Rectal smooth muscle tissue (tissue), 1 donor: ENCODE data around the gene BSN.

Source experiments
- H3K27ac ChIP-seq: one replicate; pipeline ENCODE4 v1.7.0; 2013; ENCODE audit warnings: low read depth, low read length, inconsistent platforms
- H3K27me3 ChIP-seq: one replicate; pipeline ENCODE4 v1.7.0; 2013; ENCODE audit warnings: low read length; ENCODE audit not compliant: control insufficient read depth, insufficient read depth
- H3K36me3 ChIP-seq: one replicate; pipeline ENCODE4 v1.7.0; 2013; ENCODE audit warnings: low read length; ENCODE audit not compliant: control insufficient read depth, insufficient read depth
- H3K4me1 ChIP-seq: one replicate; pipeline ENCODE4 v1.7.0; 2013; ENCODE audit warnings: low read length; ENCODE audit not compliant: control insufficient read depth, insufficient read depth
- H3K4me3 ChIP-seq: one replicate; pipeline ENCODE4 v1.7.0; 2013; ENCODE audit warnings: low read length
- H3K9ac ChIP-seq: one replicate; pipeline ENCODE4 v1.7.0; 2013; ENCODE audit warnings: low read length

BSN gene

DNA sequence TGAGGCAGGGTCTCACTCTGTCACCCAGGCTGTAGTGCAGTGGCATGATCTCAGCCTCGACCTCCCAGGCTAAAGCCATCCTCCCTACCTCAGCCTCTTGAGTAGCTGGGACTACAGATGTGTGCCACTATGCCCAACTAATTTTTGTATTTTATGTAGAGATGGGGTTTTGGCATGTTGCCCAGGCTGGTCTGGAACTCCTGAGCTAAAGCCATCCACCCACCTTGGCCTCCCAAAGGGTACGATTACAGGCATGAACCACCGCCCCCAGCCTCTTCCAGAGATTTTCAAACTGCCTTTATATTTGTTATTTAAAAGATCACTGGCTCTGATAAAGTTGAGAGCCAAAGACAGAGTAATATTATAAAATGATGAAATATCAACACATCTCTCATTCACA lies 37.3 kb downstream of the BSN start:
- no peaks in the 10 kb centered on the region for H3K36me3 ChIP-seq
- no peak overlapping the region for H3K9ac ChIP-seq

DNA sequence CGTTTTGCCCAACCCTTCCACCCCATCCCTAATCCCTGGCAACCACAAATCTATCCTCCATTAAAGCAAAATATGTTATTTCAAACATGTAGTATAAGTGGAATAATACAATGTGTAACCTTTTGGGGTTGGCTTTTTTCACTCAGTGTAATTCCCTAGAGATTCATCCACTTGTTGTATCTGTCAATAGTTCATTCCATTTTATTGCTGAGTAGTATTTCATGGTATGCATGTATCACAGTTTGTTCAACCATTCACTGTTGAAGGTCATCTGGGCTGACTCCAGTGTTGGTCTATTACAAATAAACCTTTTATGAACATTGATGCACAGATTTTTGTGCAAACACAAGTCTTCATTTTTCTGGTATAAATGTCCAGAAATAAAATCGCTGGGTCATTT lies 38.8 kb downstream of the BSN start:
- Histone ChIP-seq H3K4me3 (no peak overlapping the region), H3K36me3 (no peaks in the 10 kb centered on the region), H3K27ac (no peak overlapping the region), H3K4me1 (no peaks in the 10 kb centered on the region), H3K9ac (no peak overlapping the region), H3K27me3 (no peaks in the 10 kb centered on the region)

More for the DNA sequence above, 37.3 kb downstream of the BSN start:
- Histone ChIP-seq H3K27me3 (no peaks in the 10 kb centered on the region), H3K4me1 (no peaks in the 10 kb centered on the region), H3K4me3 (no peak overlapping the region), H3K27ac (no peak overlapping the region)

DNA sequence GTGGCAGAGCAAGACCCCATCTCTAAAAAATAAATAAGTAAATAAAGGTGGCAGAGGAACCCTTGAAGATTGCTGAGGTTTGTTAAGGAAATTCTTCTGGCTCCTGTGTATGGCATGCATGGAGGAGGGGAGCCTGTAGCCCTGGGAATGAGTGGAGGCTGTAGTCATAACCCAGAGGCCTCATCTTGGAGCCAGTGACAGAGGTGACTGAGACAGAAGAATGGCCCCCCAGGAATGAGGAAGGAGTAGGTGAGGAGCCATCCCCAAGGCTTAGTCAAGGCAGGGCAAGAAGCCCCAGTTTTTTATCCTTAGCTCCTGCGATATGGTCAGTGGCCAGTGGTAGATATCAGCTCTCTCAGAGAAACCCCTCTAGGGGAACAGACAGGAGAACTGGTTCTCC lies 46.5 kb downstream of the BSN start:
- H3K4me1 ChIP-seq = no peaks in the 10 kb centered on the region
- H3K36me3 ChIP-seq = no peaks in the 10 kb centered on the region
- H3K9ac ChIP-seq = no peak overlapping the region
- H3K4me3 ChIP-seq = no peak overlapping the region
- no peak overlapping the region for H3K27ac ChIP-seq
- no peaks in the 10 kb centered on the region for H3K27me3 ChIP-seq

DNA sequence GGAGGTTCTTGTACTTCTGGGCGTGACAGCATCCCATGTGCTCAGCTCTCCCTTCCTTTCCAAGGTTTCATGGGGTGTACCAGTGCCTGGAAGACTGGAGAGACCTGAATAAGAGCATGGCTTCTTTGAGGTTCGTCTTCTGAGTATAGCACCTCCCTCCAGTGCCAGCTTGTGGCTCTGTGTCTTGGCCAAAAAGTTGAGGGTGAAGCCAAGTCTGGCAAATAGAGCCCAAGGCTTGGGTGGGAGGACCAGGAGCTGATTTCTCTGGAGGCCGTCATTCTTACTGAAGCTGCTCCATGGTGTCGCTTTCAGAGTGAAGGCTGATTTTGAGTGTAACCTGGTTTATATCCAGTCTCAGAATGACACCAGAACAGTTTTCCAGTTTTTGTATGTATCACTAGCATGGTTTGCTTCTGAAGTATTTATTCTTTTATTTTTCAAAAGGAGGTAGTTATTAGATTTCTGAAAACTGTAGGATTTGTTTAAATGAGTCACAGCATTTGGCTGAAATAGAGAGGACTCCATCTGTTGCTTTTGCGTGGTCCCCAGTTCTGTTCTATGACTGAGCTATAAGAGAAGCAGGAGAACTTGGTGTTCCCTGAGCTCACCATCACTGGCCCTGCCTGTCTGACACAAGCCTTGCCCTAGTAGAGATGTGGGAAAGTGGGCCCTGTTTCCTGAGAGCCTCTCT lies 47.2 kb downstream of the BSN start:
- Histone ChIP-seq H3K4me3 (no peak overlapping the region), H3K9ac (no peak overlapping the region), H3K27ac (no peak overlapping the region), H3K36me3 (no peaks in the 10 kb centered on the region), H3K27me3 (no peaks in the 10 kb centered on the region), H3K4me1 (no peaks in the 10 kb centered on the region)

DNA sequence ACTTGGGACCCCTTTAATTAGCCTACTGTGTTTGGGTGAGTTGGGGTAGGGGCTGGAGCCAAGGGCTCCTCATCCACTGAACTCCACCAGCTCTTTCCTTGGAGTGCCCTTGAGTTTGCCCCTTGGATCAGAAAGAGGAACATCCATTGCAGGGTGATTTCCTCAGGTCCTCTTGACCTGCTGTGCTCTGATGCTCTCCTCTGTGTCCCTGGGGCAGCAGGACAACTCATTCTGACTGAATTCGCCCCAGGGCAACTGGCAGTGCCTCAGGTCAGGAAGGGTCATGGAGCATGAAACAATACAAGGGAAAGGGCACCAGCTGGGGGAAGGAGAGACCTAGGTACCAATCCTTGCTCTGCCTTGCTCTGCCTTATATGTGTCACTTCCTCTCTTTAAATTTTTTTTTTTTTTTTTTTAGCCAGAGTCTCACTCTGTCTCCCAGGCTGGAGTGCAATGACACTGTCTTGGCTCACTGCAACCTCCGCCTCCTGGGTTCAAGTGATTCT lies 47.8 kb downstream of the BSN start:
- Histone ChIP-seq H3K4me3 (no peak overlapping the region), H3K27me3 (no peaks in the 10 kb centered on the region), H3K27ac (no peak overlapping the region), H3K36me3 (no peaks in the 10 kb centered on the region), H3K4me1 (no peaks in the 10 kb centered on the region), H3K9ac (no peak overlapping the region)

DNA sequence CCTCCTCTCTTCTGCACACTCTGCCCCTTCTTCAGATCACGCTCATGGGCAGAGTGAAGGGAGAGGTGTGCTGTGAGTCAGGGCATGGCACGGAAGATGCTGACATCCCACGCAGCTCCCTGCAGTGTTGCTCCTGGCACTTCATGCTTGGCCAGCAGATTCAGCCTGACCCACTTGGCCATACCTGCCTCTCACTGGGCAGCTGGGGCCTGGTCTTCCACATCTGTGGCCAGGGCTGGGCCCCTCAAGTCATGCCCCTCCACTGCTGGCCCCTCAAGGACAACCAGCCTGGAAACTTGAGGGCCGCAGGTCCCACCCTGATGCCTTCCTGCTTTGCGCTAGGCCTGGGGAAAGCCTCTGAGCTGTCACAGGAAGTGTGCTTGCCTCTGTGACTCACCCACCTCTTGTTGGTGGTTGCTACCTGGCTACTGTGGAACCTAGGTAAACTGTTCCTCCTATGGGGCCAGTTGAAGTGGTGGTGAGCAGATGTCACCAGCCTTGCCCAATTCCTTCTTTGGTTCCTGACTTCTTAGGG lies 48.7 kb downstream of the BSN start:
- Histone ChIP-seq H3K27me3 (no peaks in the 10 kb centered on the region), H3K4me1 (no peaks in the 10 kb centered on the region), H3K27ac (no peak overlapping the region), H3K9ac (no peak overlapping the region), H3K4me3 (no peak overlapping the region), H3K36me3 (no peaks in the 10 kb centered on the region)

DNA sequence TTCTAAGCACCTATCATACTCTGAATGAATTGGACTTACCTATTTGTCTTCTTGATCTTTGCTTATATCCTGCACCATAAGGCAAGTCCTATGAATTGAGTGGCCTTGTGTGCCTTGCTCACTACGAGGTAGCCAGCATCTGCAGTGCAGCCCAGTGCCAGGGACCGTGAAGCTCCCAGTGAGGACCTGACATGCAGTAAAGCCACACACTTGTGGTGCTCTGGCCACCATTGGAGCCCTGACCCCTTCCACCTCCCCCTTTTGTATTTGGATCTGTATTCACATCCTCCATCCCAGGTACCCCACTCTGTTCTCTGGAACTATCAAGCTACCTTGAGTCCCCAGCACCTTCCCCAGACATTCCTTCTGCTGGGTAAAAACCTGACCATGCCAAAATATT lies 52.1 kb downstream of the BSN start:
- Histone ChIP-seq H3K4me3 (no peak overlapping the region), H3K27ac (no peak overlapping the region), H3K4me1 (no peaks in the 10 kb centered on the region), H3K9ac (no peak overlapping the region), H3K27me3 (no peaks in the 10 kb centered on the region), H3K36me3 (no peaks in the 10 kb centered on the region)

DNA sequence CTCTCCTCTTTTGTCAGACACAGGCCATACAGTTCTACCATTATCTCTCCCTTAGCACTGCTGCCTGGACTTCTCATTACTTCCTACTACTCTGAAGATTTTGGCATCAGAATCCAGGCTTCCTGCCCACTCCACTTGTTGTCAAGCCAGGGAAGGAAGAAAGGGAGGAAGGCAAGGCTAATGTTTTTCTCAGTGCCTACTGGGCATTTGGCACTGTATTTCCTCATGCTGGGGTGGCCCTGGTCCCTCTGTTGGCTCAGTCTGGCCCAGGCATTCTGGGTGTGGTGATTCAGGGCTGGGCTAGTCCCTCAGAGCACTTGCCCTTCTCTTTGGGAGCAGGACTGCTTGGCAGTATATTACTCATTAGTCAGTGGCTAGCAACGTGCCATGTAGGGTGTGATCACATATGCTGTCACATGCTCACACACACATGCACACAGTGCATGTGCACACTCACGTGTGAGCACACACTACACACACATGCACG lies 52.9 kb downstream of the BSN start:
- H3K36me3 ChIP-seq = no peaks in the 10 kb centered on the region
- H3K4me1 ChIP-seq = no peaks in the 10 kb centered on the region
- no peak overlapping the region for H3K9ac ChIP-seq
- H3K27ac ChIP-seq = no peak overlapping the region
- H3K4me3 ChIP-seq = no peak overlapping the region
- H3K27me3 ChIP-seq = no peaks in the 10 kb centered on the region

DNA sequence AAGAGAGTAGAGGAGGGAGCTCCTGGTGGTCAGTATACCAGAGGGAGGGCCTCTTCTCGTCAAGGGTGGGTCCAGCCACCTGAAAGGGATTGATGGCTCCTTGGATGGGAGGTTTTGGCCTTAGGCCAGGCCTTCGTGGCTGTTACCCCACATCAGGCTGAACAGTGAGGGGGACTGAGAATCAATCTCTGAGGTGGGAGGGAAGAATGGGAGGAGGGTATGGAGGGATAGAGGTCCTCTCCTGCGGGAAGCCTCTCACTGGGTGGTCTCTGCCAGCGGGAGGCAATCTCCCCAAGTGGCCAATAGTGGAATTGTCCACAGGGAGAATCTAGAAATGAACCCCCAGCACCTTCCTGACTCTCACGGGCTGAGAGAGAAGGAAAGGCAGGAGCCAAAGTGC lies 53.5 kb downstream of the BSN start:
- no peak overlapping the region for H3K4me3 ChIP-seq
- H3K27ac ChIP-seq = no peak overlapping the region
- no peaks in the 10 kb centered on the region for H3K27me3 ChIP-seq
- H3K9ac ChIP-seq = no peak overlapping the region
- no peaks in the 10 kb centered on the region for H3K36me3 ChIP-seq
- no peaks in the 10 kb centered on the region for H3K4me1 ChIP-seq

DNA sequence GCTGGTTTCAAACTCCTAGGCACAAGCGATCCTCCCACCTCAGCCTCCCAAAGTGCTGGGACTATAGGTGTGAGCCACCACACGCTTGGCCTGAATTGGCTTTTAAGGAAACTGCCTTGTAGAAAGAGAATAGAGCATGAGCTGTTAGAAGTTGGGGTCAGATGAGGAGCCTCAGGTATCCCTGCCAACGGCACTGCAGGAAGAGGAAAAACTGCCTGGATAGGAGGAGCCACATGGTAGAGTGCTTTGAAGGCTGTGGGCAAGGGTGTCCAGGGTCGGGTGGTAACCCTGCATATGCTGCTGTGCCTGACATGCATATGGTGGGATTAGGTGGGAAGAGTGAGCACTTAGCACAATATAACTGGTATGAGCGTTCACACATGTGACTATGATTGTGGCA lies 55.0 kb downstream of the BSN start:
- H3K4me3 ChIP-seq = no peak overlapping the region
- H3K4me1 ChIP-seq = no peaks in the 10 kb centered on the region
- H3K27ac ChIP-seq = no peak overlapping the region
- H3K9ac ChIP-seq = no peak overlapping the region
- H3K36me3 ChIP-seq = no peaks in the 10 kb centered on the region
- H3K27me3 ChIP-seq = no peaks in the 10 kb centered on the region

DNA sequence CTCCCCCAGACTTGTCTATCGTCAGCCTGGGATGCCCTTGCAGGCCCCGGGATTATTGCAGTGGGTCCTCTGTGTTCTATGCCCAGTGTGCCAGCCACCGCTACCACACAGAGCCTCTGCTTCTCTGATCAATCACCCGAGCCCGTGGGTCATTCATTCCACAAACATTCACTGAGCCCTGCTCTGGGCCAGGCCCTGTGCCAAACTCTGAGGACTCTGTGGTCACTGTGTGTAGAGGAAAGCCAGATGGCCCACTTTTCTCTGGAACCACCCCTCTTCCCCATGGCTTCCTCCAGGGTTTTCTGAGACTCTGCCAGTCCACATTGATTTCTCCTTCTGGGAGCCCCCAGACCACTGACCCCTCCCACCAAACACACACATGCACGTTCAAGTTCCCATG lies 55.5 kb downstream of the BSN start:
- no peaks in the 10 kb centered on the region for H3K36me3 ChIP-seq
- no peak overlapping the region for H3K27ac ChIP-seq
- H3K4me3 ChIP-seq = no peak overlapping the region
- no peaks in the 10 kb centered on the region for H3K4me1 ChIP-seq
- H3K27me3 ChIP-seq = no peaks in the 10 kb centered on the region
- no peak overlapping the region for H3K9ac ChIP-seq

DNA sequence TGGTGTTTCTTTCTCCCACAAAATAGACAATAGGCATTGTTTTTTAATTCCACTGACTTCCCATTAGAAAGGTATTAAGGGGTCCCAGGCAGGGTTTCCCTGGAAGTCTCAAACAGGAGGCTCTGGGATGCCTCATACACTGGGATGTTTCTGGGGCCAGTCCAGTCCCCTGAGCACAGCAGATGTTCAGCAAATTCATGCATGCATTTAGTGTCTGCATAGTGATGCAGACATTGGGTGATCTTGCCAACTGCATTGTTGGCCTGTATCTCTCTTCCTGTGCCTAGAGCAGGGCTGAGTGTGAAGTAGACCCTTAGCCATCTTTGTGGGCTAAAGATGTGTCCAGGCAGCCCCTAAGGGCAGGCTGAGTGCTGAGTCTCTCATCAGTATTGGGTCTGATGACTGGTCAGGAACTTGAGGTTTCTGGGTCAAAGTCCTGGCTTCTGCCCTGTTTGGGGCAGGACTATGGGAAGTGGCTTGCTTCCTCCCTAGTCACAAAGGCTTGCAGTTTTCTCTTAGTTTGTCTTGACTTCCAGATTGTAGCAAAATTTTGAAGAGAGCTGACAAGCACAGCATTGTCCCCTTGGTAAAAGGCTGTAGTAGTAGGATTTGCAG lies 56.5 kb downstream of the BSN start:
- Histone ChIP-seq H3K9ac (no peak overlapping the region), H3K27me3 (no peaks in the 10 kb centered on the region), H3K36me3 (no peaks in the 10 kb centered on the region), H3K4me3 (no peak overlapping the region), H3K4me1 (no peaks in the 10 kb centered on the region), H3K27ac (no peak overlapping the region)

DNA sequence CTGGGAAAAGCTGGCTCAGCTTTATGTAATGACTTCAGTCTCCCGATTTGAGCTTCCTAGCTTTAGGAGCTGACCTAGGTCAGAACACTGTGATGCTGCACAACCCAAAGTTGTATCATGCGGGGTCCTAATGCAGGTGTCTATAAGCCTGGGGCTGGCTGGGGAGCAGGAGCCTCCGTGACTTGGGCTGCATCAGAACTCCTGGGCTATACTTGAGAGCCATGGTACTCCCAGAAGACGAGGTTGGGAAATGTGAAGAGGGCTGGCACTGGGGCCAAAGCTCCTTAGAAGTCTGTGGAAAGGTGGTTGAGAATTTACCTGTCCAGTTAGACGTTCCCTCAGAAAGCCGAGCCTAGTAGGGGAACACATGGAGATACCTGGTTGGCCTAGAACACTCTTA lies 57.0 kb downstream of the BSN start:
- Histone ChIP-seq H3K9ac (no peak overlapping the region), H3K4me3 (no peak overlapping the region), H3K27ac (no peak overlapping the region)

More for the DNA sequence above, 57.0 kb downstream of the BSN start:
- Histone ChIP-seq H3K4me1 (no peaks in the 10 kb centered on the region), H3K27me3 (no peaks in the 10 kb centered on the region), H3K36me3 (no peaks in the 10 kb centered on the region)
